Transverse colon (tissue), 3 donors: Measurements from ENCODE around the gene TXNL4B.

Experiments used
- CTCF ChIP-seq, 5 experiments: fragments of 200-600 bp in 3 of 5; fragments of 450-650 bp in 2 of 5; sonication (generic) in 3 of 5; IDR thresholded peaks; 1 replicate in 2 of 5; 2 replicates in 3 of 5; pipeline ENCODE4 v1.5.1; 2016 to 2017; ENCODE audit warnings: antibody characterized with exemption in 5 of 5, inconsistent platforms in 3 of 5, mild to moderate bottlenecking in 2 of 5, moderate library complexity in 1 of 5
- EP300 ChIP-seq: sonication (generic); formaldehyde crosslinking; IDR thresholded peaks from one replicate; pipeline ENCODE4 v1.6.1; 2017; ENCODE audit warnings: antibody characterized with exemption, low read depth
- POLR2A ChIP-seq: fragments of 450-650 bp; IDR thresholded peaks from one replicate; pipeline ENCODE4 v1.6.1; 2016; ENCODE audit warnings: antibody characterized with exemption, mild to moderate bottlenecking, moderate library complexity

GRCh38 chr16:72110662-72111615, 17.5 kb upstream of the TXNL4B start:
- TF ChIP-seq POLR2A (no peak), CTCF (IDR thresholded peaks at IDR 0.05) (no peak), EP300 (no peak)
